Psoas muscle (tissue), 8 donors: ENCODE data around the gene GALK1. TPM values are rescaled to one million over a fixed set of nuclear protein-coding genes. Genes with fewer than 3 reads are reported as not detected.
A peak's percentile ranks its signal among the peaks of the same experiment; 100 is the strongest.

Experiments used
- ATAC-seq, 4 donors: fragments of 200-7000 bp; cut with Tn5 transposase; one replicate each; pipeline ENCODE4 v1.9.1; 2020; ENCODE audit warnings: moderate library complexity in 3 of 4, mild to moderate bottlenecking in 2 of 4
- DNase-seq, 2 donors: peaks; one replicate each; pipeline ENCODE4 v3.0.0-alpha.2; 2020
- H3K27ac ChIP-seq: fragments of 200-600 bp; one replicate; pipeline ENCODE4 v1.8.0; 2022
- H3K27me3 ChIP-seq, 3 donors: fragments of 200-600 bp in 1 of 3; one replicate each; pipeline versions ENCODE4 v1.6.1 to v1.8.0; 2013 to 2022; ENCODE audit warnings: low read length in 2 of 3, mild to moderate bottlenecking in 2 of 3, moderate library complexity in 1 of 3; ENCODE audit not compliant: insufficient read depth in 3 of 3
- H3K36me3 ChIP-seq, 2 donors: fragments of 200-600 bp in 1 of 2; one replicate each; pipeline versions ENCODE4 v1.6.1 to v1.8.0; 2013 to 2022; ENCODE audit warnings: low read depth in 1 of 2, mild to moderate bottlenecking in 1 of 2, moderate library complexity in 1 of 2; ENCODE audit not compliant: insufficient read depth in 1 of 2
- H3K4me1 ChIP-seq: fragments of 200-600 bp; one replicate; pipeline ENCODE4 v1.8.0; 2022
- H3K4me3 ChIP-seq: fragments of 200-600 bp; one replicate; pipeline ENCODE4 v1.8.0; 2022; ENCODE audit warnings: mild to moderate bottlenecking
- H3K9me3 ChIP-seq: fragments of 200-600 bp; one replicate; pipeline ENCODE4 v1.8.0; 2022
- CTCF ChIP-seq: fragments of 200-600 bp; IDR thresholded peaks from one replicate; pipeline ENCODE4 v1.8.0; 2022; ENCODE audit warnings: antibody characterized with exemption
- WGBS, 3 donors: extraction: QIAGEN DNeasy Blood & Tissue Kit; methylation state at CpG; one replicate each; pipeline versions ENCODE4 v1.1.6 to v1.1.7; 2013; 5-methylcytosine and 5-hydroxymethylcytosine counted together
- intact Hi-C, 2 donors: fragments of 100-400 bp; cut with DNase I; formaldehyde crosslinking; loops; one replicate each; pipeline versions ENCODE4 v1.11.0 to v1.14.2; 2022
- polyA plus RNA-seq, 3 donors: library from polyadenylated mRNA; stranded (reverse); fragments of 200-250 nt; gene quantifications; one replicate each; pipeline ENCODE4 v1.2.3, GENCODE V29; 2013
- total RNA-seq, 4 donors: library from RNA; stranded (reverse); fragmentation: NEBNext Ultra II Directional in 2 of 4; extraction: Animal tissue kit (Norgen Biotek cat#: 25700) in 2 of 4; gene quantifications; one replicate each; pipeline versions ENCODE4 v1.2.1 to v1.2.4, GENCODE V29; 2021 to 2023
- donor health status: healthy with polysubstance abuse.
- donor health status: DM: no; HTN: no; CAD: no; lungs with moderate emphysema.
- donor health status: Bipolar disorder and iron deficiency.
- donor health status: healthy.
- donor health status: DM: yes; HTN: yes; CAD: no.
- donor health status: DM: no; HTN: no; CAD: no.
- donor health status: DM: no; HTN: no; CAD: no.
- donor health status: DM: yes; HTN: yes; CAD: no.

Gene GALK1
- total and polyA plus RNA-seq, 7 donors, result 7.1 to 13.2 (median 9.8) TPM

- WGBS, 3 donors, result 91 to 95% (median 92%) methylated on average over 7 of the region's 7 CpGs
- ATAC-seq (no peak), DNase-seq (no peak)
- Histone ChIP-seq H3K9me3 (no peaks in the 10 kb centered on the region), H3K27me3 (no peaks in the 10 kb centered on the region), H3K4me1 (no peaks in the 10 kb centered on the region), H3K36me3 (no peaks in the 10 kb centered on the region), H3K4me3 (no peak overlapping the region), H3K27ac (no peak overlapping the region)
- no peak for TF ChIP-seq CTCF
- intact Hi-C loops, result loop anchor here in 1 of 2 donors (10.0 kb wide), 1 partner anchor 394 kb away; no protein-coding TSS in a partner anchor
Measured at GRCh38 chr17:75739174-75739573, 25.8 kb downstream of the GALK1 start.

GRCh38 chr17:75738218-75738802, 26.7 kb downstream of the GALK1 start:
- H3K9me3 ChIP-seq, result no peaks in the 10 kb centered on the region
- intact Hi-C loops, result loop anchor here in 1 of 2 donors (10.0 kb wide), 1 partner anchor 394 kb away; no protein-coding TSS in a partner anchor
- no peaks in the 10 kb centered on the region for H3K27me3 ChIP-seq
- H3K4me1 ChIP-seq, result no peaks in the 10 kb centered on the region
- H3K36me3 ChIP-seq, result no peaks in the 10 kb centered on the region
- no peak overlapping the region for H3K27ac ChIP-seq
- 43 to 53% (median 51%) methylated on average over 14 of the region's 14 CpGs for WGBS, 3 donors
- no peak overlapping the region for H3K4me3 ChIP-seq
- ATAC-seq (peak in 3 of 4 donors; percentile 34 to 54 (median 44)), DNase-seq (peak in 1 of 2 donors; percentile 44)
- no peak for TF ChIP-seq CTCF

- intact Hi-C loops, result loop anchor here in 1 of 2 donors (10.0 kb wide), 1 partner anchor 393 kb away; no protein-coding TSS in a partner anchor
- Histone ChIP-seq H3K9me3 (no peaks in the 10 kb centered on the region), H3K4me1 (no peaks in the 10 kb centered on the region), H3K4me3 (no peak overlapping the region), H3K27ac (no peak overlapping the region), H3K36me3 (no peaks in the 10 kb centered on the region), H3K27me3 (no peaks in the 10 kb centered on the region)
- WGBS, 3 donors, result 73 to 76% (median 74%) methylated on average over 15 to 20 of the region's 20 CpGs
- no peak for DNase-seq
- TF ChIP-seq CTCF, result no peak
- no peak for ATAC-seq
Measured at GRCh38 chr17:75737133-75737962, 27.6 kb downstream of the GALK1 start.

GRCh38 chr17:75736173-75736835, 28.7 kb downstream of the GALK1 start:
- no peaks in the 10 kb centered on the region for H3K4me1 ChIP-seq
- H3K27ac ChIP-seq, result no peak overlapping the region
- no peak for DNase-seq
- intact Hi-C loops, result loop anchor here in 1 of 2 donors (10.0 kb wide), 1 partner anchor 392 kb away; no protein-coding TSS in a partner anchor
- H3K27me3 ChIP-seq, result no peaks in the 10 kb centered on the region
- 85% methylated on average over 26 of the region's 26 CpGs for WGBS, 3 donors
- H3K36me3 ChIP-seq, result no peaks in the 10 kb centered on the region
- ATAC-seq, result no peak
- H3K4me3 ChIP-seq, result no peak overlapping the region
- H3K9me3 ChIP-seq, result no peaks in the 10 kb centered on the region
- TF ChIP-seq CTCF, result no peak
